Hypothalamus (tissue), 51 donors: Measurements from ENCODE around the gene ADA.

Experiments
- DNase-seq, 51 donors: peaks; one replicate each; lab custom pipeline; 2025; lab: John Stamatoyannopoulos, UW

Gene ADA

GRCh38 chr20:44586289-44586911 lies 65.1 kb downstream of the ADA start:
- no peak for DNase-seq

GRCh38 chr20:44585057-44585963 lies 66.2 kb downstream of the ADA start:
- DNase-seq, result no peak

- DNase-seq, result no peak
These were observed 67.3 kb downstream of the ADA start for GRCh38 chr20:44584162-44584561.

GRCh38 chr20:44583157-44583556 lies 68.3 kb downstream of the ADA start:
- DNase-seq, result no peak

- no peak for DNase-seq
These were observed 69.0 kb downstream of the ADA start, which contains the start of gene PKIG for GRCh38 chr20:44582311-44583025. Gene PKIG, plus strand, starts transcription at chr20:44582579. Its CDS starts 31,978 bp downstream, at chr20:44614557.

- DNase-seq, result no peak
These were observed 70.0 kb downstream of the ADA start for GRCh38 chr20:44581515-44581914.

GRCh38 chr20:44580581-44581268 lies 70.8 kb downstream of the ADA start:
- no peak for DNase-seq

GRCh38 chr20:44579313-44580081 lies 72.0 kb downstream of the ADA start:
- DNase-seq, result peak in 1 of 51 donors; percentile 31

GRCh38 chr20:44576297-44576696 lies 75.2 kb downstream of the ADA start:
- DNase-seq, result no peak

GRCh38 chr20:44574372-44574771 lies 77.1 kb downstream of the ADA start:
- no peak for DNase-seq

- no peak for DNase-seq
These were observed 78.0 kb downstream of the ADA start for GRCh38 chr20:44573501-44573869.

- DNase-seq, result peak in 45 of 51 donors; percentile 8 to 81 (median 52)
These were observed 78.7 kb downstream of the ADA start for GRCh38 chr20:44572551-44573500.

- DNase-seq, result no peak
These were observed 80.0 kb downstream of the ADA start for GRCh38 chr20:44571362-44571988.

- no peak for DNase-seq
These were observed 81.1 kb downstream of the ADA start for GRCh38 chr20:44570367-44570766.
